ENCODE results near the gene HMGB2. TPM values are rescaled to one million over a fixed set of nuclear protein-coding genes. Genes with fewer than 3 reads are reported as not detected.

Gene HMGB2
- total and polyA plus RNA-seq, 2 of the 8 experiments (the other 6 are each of a cell fraction or from before 2014, with no cell fraction given) = 54.7 to 218 TPM

DNA sequence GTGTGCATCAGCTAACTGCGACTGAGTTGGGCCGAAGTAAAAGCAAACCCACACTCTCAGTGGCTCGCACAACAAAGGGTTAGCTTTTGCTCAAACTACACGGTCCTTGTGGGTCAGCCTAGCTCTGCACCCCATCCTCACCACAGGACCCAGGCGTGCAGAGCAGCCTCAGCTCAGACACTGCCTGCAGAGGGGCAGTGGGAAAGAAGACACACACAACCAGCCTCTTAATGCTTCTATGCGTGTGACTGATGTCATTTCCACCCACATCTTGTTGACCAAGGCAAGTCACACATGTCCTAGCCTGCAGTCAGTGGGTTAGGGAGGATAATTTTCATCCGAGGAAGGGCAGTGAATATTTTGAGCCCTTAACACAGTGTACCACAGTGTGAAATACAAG is 40.5 kb downstream of the HMGB2 start:
- no peak overlapping the region for H3K4me2 ChIP-seq (ENCODE audit: insufficient read depth in 1 of 2, low read depth in 2 of 2, low read length in 2 of 2)
- H2AFZ ChIP-seq (ENCODE audit: low read length) = no peak overlapping the region
- no peak overlapping the region for H4K5ac ChIP-seq (ENCODE audit: insufficient read length, low read depth, low read length)
- no peak overlapping the region for H3K27ac ChIP-seq (ENCODE audit: low read depth, low read length)
- H3K18ac ChIP-seq (ENCODE audit: extremely low read depth, low read length) = no peak overlapping the region
- H4K8ac ChIP-seq (ENCODE audit: extremely low read depth, insufficient read depth, low read length) = peak overlapping the region; percentile 66; the same call in 1 of the 2 replicates
- no peak overlapping the region for H3K4ac ChIP-seq (replicated peaks; ENCODE audit: insufficient read length, low read depth, low read length)
- no peak overlapping the region for H3K4me3 ChIP-seq (ENCODE audit: extremely low read depth in 1 of 4, insufficient read depth in 2 of 4, low read depth in 3 of 4, low read length in 4 of 4)
- H3K56ac ChIP-seq (replicated peaks; ENCODE audit: insufficient read length, low read depth, low read length) = no peak overlapping the region
- H3K14ac ChIP-seq (ENCODE audit: insufficient read length) = no peak overlapping the region
- peaks cover 0 to 17% (median 8%) of the 10 kb centered on the region in 4 experiments; a peak in 6 of 8 replicates for H3K36me3 ChIP-seq (ENCODE audit: control insufficient read depth in 2 of 4, insufficient read depth in 4 of 4, low read length in 3 of 4)
- H2BK5ac ChIP-seq (ENCODE audit: low read depth, low read length) = no peak overlapping the region
- H4K20me1 ChIP-seq (replicated peaks in 1 of 2; ENCODE audit: control insufficient read depth in 1 of 2, insufficient read depth in 2 of 2, low read length in 2 of 2) = peaks cover 0 to 3% of the 10 kb centered on the region in 2 experiments
- no peak overlapping the region for H2BK15ac ChIP-seq (ENCODE audit: low read length)
- 0 out of 7 replicates have a peak, but pooled peaks cover 0 to 1% (median 0%) of the 10 kb centered on the region in 4 experiments for H3K4me1 ChIP-seq (replicated peaks in 1 of 4; ENCODE audit: control insufficient read depth in 3 of 4, insufficient read depth in 4 of 4, low read length in 3 of 4)
- TF ChIP-seq ZNF274 (IDR thresholded peaks at IDR 0.05; ENCODE audit: borderline replicate concordance, extremely low read depth, low read length) = no peak
- 86% methylated on average over 7 of the region's 7 CpGs; no CpG with 5 or more reads in 1 of the 2 experiments for WGBS, 2 experiments (ENCODE audit: extremely low coverage in 1 of 2, insufficient coverage in 1 of 2, insufficient read length in 1 of 2, insufficient replicate concordance in 2 of 2, low coverage in 1 of 2, low lambda C conversion rate in 2 of 2, missing lambda C conversion rate in 1 of 2)
- H3K23ac ChIP-seq (ENCODE audit: insufficient read length) = no peak overlapping the region
- H2AK5ac ChIP-seq (ENCODE audit: low read depth, low read length) = no peak overlapping the region
- CTCF ChIA-PET (ENCODE audit: partially characterized antibody) = interaction anchor here (1.1 to 3.3 kb wide), 4 partner anchors 8 to 280 kb away, joined by 3 to 47 read pairs (median 18); no protein-coding TSS in a partner anchor
- H4K91ac ChIP-seq (replicated peaks; ENCODE audit: insufficient read length, low read length) = no peak overlapping the region
- DNase-seq (ENCODE audit: low read depth in 1 of 2, low spot score in 2 of 2) = no peak
- H2BK20ac ChIP-seq (ENCODE audit: low read length) = no peak overlapping the region
- no peak for FAIRE-seq
- no peaks in the 10 kb centered on the region for H3K27me3 ChIP-seq (replicated peaks in 1 of 4; ENCODE audit: control insufficient read depth in 3 of 4, extremely low read depth in 1 of 4, insufficient read depth in 3 of 4, low read length in 3 of 4)
- no peaks in the 10 kb centered on the region for H3K23me2 ChIP-seq (ENCODE audit: low read depth, low read length)
- no peak overlapping the region for H2BK120ac ChIP-seq (replicated peaks; ENCODE audit: low read depth, low read length)
- H3K79me1 ChIP-seq (ENCODE audit: low read depth, low read length) = no peaks in the 10 kb centered on the region
- H2BK12ac ChIP-seq (ENCODE audit: low read depth, low read length) = no peak overlapping the region
- H3K9ac ChIP-seq (replicated peaks in 1 of 4; ENCODE audit: extremely low read depth in 1 of 4, low read depth in 3 of 4, low read length in 3 of 4) = no peak overlapping the region
- peaks cover 0 to 16% of the 10 kb centered on the region in 2 experiments; a peak in 2 of 4 replicates for H3K79me2 ChIP-seq (ENCODE audit: control insufficient read depth in 1 of 2, insufficient read depth in 2 of 2, low read length in 2 of 2)
- POLR2A ChIA-PET (ENCODE audit: partially characterized antibody) = interaction anchor here (0.6 kb wide), 1 partner anchor 41 kb away, joined by 3 read pairs; the partner anchor contains the start of gene HMGB2
- H3K9me3 ChIP-seq (ENCODE audit: insufficient read depth in 2 of 2, low read depth in 1 of 2, low read length in 1 of 2) = no peaks in the 10 kb centered on the region
